Hepatocyte (in vitro differentiated cells): ENCODE data around the gene S1PR5. TPM values are rescaled to one million over a fixed set of nuclear protein-coding genes. Genes with fewer than 3 reads are reported as not detected.

Experiments used
- DNase-seq: peaks from one replicate; pipeline ENCODE4 v3.0.0-alpha.2; 2016; ENCODE audit warnings: low spot score
- H2AFZ ChIP-seq: fragments of 200-600 bp; sonication (generic); 2 replicates; pipeline ENCODE4 v1.6.0; 2016; ENCODE audit warnings: antibody characterized with exemption, mild to moderate bottlenecking
- H3K27ac ChIP-seq: fragments of 200-600 bp; sonication (generic); 2 replicates; pipeline ENCODE4 v1.5.1; 2016; ENCODE audit warnings: mild to moderate bottlenecking
- H3K27me3 ChIP-seq: fragments of 200-600 bp; sonication (generic); 2 replicates; pipeline ENCODE4 v1.6.1; 2016
- H3K36me3 ChIP-seq: fragments of 200-600 bp; sonication (generic); replicated peaks from 2 replicates; pipeline ENCODE4 v1.5.1; 2016; ENCODE audit warnings: low read depth; ENCODE audit not compliant: insufficient read depth
- H3K4me1 ChIP-seq: fragments of 200-600 bp; sonication (generic); 2 replicates; pipeline ENCODE4 v1.5.1; 2016; ENCODE audit warnings: mild to moderate bottlenecking, moderate library complexity; ENCODE audit not compliant: insufficient read depth
- H3K4me2 ChIP-seq: fragments of 200-600 bp; sonication (generic); 2 replicates; pipeline ENCODE4 v1.6.0; 2016
- H3K4me3 ChIP-seq: fragments of 200-600 bp; sonication (generic); 2 replicates; pipeline ENCODE4 v1.5.1; 2016; ENCODE audit warnings: mild to moderate bottlenecking
- H3K79me2 ChIP-seq: fragments of 200-600 bp; sonication (generic); 2 replicates; pipeline ENCODE4 v1.6.0; 2017; ENCODE audit warnings: mild to moderate bottlenecking
- H3K9me2 ChIP-seq: fragments of 200-600 bp; sonication (generic); replicated peaks from 2 replicates; pipeline ENCODE4 v1.6.0; 2017; ENCODE audit warnings: mild to moderate bottlenecking; ENCODE audit not compliant: insufficient read depth
- H3K9me3 ChIP-seq: fragments of 200-600 bp; sonication (generic); 2 replicates; pipeline ENCODE4 v1.5.1; 2016; ENCODE audit warnings: low read depth, mild to moderate bottlenecking
- H4K20me1 ChIP-seq: fragments of 200-600 bp; sonication (generic); 2 replicates; pipeline ENCODE4 v1.6.0; 2016; ENCODE audit warnings: mild to moderate bottlenecking; ENCODE audit not compliant: insufficient read depth, poor library complexity, severe bottlenecking
- EZH2 ChIP-seq: fragments of 200-600 bp; sonication (generic); IDR thresholded peaks from 2 replicates; pipeline ENCODE4 v1.6.1; 2016; ENCODE audit warnings: antibody characterized with exemption, mild to moderate bottlenecking, borderline replicate concordance
- EZH2phosphoT487 ChIP-seq: fragments of 200-600 bp; sonication (generic); IDR thresholded peaks from one replicate; pipeline ENCODE4 v1.6.1; 2018; ENCODE audit warnings: antibody characterized with exemption, mild to moderate bottlenecking, low read depth, moderate library complexity; ENCODE audit not compliant: unreplicated experiment, severe bottlenecking
- WGBS: methylation state at CpG from one replicate; pipeline ENCODE4 v1.1.6; 2016; ENCODE audit warnings: low lambda C conversion rate; ENCODE audit errors: missing lambda C conversion rate; 5-methylcytosine and 5-hydroxymethylcytosine counted together
- microRNA counts: library from miRNA; unstranded; fragments of <30 nt; microRNA quantifications from one replicate; lab custom pipeline; 2017
- microRNA-seq: library from miRNA; unstranded; fragments of <30 nt; microRNA quantifications from one replicate; pipeline ENCODE4, GENCODE V29; 2017
- polyA plus RNA-seq: library from polyadenylated mRNA; unstranded; fragments of >200 nt; fragmentation: Nextera tagmentation; extraction: Ambion mirVana; gene quantifications from 2 replicates; pipeline ENCODE4 v1.2.1, GENCODE V29; 2016
- small RNA-seq: library from RNA; depleted of rRNA; stranded (forward); fragments of <200 nt; gene quantifications from one replicate; pipeline ENCODE3, GENCODE V24; 2014
- total RNA-seq: library from RNA; depleted of rRNA; stranded (reverse); fragments of >200 nt; gene quantifications from 2 replicates; pipeline ENCODE4 v1.2.3, GENCODE V29; 2014
- TF ChIP-seq, protein P1 (sequence below): fragments of 200-600 bp; sonication (generic); IDR thresholded peaks from 2 replicates; pipeline ENCODE4 v1.5.1; 2016; ENCODE audit warnings: antibody characterized with exemption, mild to moderate bottlenecking; ENCODE audit not compliant: poor library complexity

Gene S1PR5
- total and polyA plus RNA-seq, 2 experiments from 2014 or later: 0.17 to 0.75 TPM

GRCh38 chr19:10467104-10467706 is 50.0 kb downstream of the S1PR5 start:
- no peaks in the 10 kb centered on the region for H4K20me1 ChIP-seq
- no peaks in the 10 kb centered on the region for H3K27me3 ChIP-seq
- no peaks in the 10 kb centered on the region for H3K9me3 ChIP-seq
- H3K4me1 ChIP-seq: no peaks in the 10 kb centered on the region
- TF ChIP-seq EZH2: no peak
- TF ChIP-seq, protein P1, sequence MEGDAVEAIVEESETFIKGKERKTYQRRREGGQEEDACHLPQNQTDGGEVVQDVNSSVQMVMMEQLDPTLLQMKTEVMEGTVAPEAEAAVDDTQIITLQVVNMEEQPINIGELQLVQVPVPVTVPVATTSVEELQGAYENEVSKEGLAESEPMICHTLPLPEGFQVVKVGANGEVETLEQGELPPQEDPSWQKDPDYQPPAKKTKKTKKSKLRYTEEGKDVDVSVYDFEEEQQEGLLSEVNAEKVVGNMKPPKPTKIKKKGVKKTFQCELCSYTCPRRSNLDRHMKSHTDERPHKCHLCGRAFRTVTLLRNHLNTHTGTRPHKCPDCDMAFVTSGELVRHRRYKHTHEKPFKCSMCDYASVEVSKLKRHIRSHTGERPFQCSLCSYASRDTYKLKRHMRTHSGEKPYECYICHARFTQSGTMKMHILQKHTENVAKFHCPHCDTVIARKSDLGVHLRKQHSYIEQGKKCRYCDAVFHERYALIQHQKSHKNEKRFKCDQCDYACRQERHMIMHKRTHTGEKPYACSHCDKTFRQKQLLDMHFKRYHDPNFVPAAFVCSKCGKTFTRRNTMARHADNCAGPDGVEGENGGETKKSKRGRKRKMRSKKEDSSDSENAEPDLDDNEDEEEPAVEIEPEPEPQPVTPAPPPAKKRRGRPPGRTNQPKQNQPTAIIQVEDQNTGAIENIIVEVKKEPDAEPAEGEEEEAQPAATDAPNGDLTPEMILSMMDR: no peak
- no peak for TF ChIP-seq EZH2phosphoT487
- no peak overlapping the region for H3K4me3 ChIP-seq
- H3K9me2 ChIP-seq: no peaks in the 10 kb centered on the region
- WGBS: 92% methylated on average over 18 of the region's 20 CpGs
- no peaks in the 10 kb centered on the region for H3K79me2 ChIP-seq
- H3K36me3 ChIP-seq: no peaks in the 10 kb centered on the region
- H3K27ac ChIP-seq: no peak overlapping the region
- H3K4me2 ChIP-seq: no peak overlapping the region
- no peak overlapping the region for H2AFZ ChIP-seq
- DNase-seq: no peak

DNA sequence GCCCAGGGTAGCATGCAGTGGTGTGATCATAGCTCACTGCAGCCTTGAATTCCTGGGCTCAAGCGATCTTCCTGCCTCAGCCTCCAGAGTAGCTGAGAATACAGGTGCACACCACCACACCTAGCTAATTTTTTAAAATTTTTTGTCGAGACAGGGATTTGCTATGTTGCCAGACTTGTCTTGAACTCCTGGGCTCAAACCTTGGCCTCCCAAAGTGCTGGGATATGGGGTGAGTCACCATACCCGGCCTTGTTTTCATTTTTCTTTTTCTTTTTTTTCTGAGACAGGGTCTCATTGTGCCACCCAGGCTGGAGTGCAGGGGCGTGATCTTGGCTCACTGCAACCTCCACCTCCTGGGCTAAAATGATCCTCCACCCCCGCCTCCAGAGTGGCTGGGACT is 52.8 kb downstream of the S1PR5 start:
- Histone ChIP-seq H3K4me3 (no peak overlapping the region), H4K20me1 (no peaks in the 10 kb centered on the region), H3K27me3 (no peaks in the 10 kb centered on the region), H3K79me2 (no peaks in the 10 kb centered on the region), H3K4me2 (no peak overlapping the region), H3K4me1 (peaks cover 5% of the 10 kb centered on the region), H3K27ac (no peak overlapping the region), H3K9me2 (no peaks in the 10 kb centered on the region), H3K36me3 (no peaks in the 10 kb centered on the region), H3K9me3 (no peaks in the 10 kb centered on the region), H2AFZ (no peak overlapping the region)
- DNase-seq: no peak
- 92% methylated on average over 5 of the region's 5 CpGs for WGBS
- TF ChIP-seq EZH2phosphoT487: no peak

MicroRNA genes within 50 kb of the gene (microRNA counts, 767-probe panel; counts per million panel counts)
- not detected for microRNA hsa-miR-1238 (lab: Ali Mortazavi, UCI)

Small RNA genes within 50 kb of the gene (microRNA-seq; reads per million reads assigned to microRNA genes)
- not detected for gene MIR1238

Small RNA genes within 50 kb of the gene (small RNA-seq; reads per million reads assigned to genes)
- gene MIR1238: not detected
- not detected for gene RNU7-140P

Other genes starting within 250 kb of the S1PR5 start
- 19.9 and 25.6 TPM in 2 replicates for gene ICAM1, start 246.3 kb downstream of the S1PR5 start, total RNA-seq
- gene ICAM1, start 246.3 kb downstream of the S1PR5 start, polyA plus RNA-seq: 19.6 and 25.2 TPM in 2 replicates
- gene ICAM4, start 230.5 kb downstream of the S1PR5 start, total RNA-seq: 4.5 and 7.9 TPM in 2 replicates
- 1.6 and 5.6 TPM in 2 replicates for gene ICAM4, start 230.5 kb downstream of the S1PR5 start, polyA plus RNA-seq
- gene ICAM5, start 227.5 kb downstream of the S1PR5 start, total RNA-seq: 0.23 and 0.92 TPM in 2 replicates
- gene ICAM5, start 227.5 kb downstream of the S1PR5 start, polyA plus RNA-seq: 0.57 and 3.3 TPM in 2 replicates
- gene ZGLP1, start 207.6 kb downstream of the S1PR5 start, total RNA-seq: 2.6 and 5.8 TPM in 2 replicates
- 10.3 TPM in 2 replicates for gene ZGLP1, start 207.6 kb downstream of the S1PR5 start, polyA plus RNA-seq
- 16.9 and 24.9 TPM in 2 replicates for gene FDX2, start 201.4 kb downstream of the S1PR5 start, total RNA-seq
- 45.1 and 49.3 TPM in 2 replicates for gene FDX2, start 201.4 kb downstream of the S1PR5 start, polyA plus RNA-seq
- gene RAVER1, start 183.9 kb downstream of the S1PR5 start, total RNA-seq: 11.7 and 16.4 TPM in 2 replicates
- gene RAVER1, start 183.9 kb downstream of the S1PR5 start, polyA plus RNA-seq: 35.5 and 42.0 TPM in 2 replicates
- gene ICAM3, start 177.8 kb downstream of the S1PR5 start, total RNA-seq: 5.2 and 5.3 TPM in 2 replicates
- gene ICAM3, start 177.8 kb downstream of the S1PR5 start, polyA plus RNA-seq: 11.7 and 16.8 TPM in 2 replicates
- 52.4 and 63.6 TPM in 2 replicates for gene TYK2, start 136.9 kb downstream of the S1PR5 start, total RNA-seq
- 94.3 and 108 TPM in 2 replicates for gene TYK2, start 136.9 kb downstream of the S1PR5 start, polyA plus RNA-seq
- 124 and 144 TPM in 2 replicates for gene CDC37, start 113.9 kb downstream of the S1PR5 start, total RNA-seq
- 196 and 224 TPM in 2 replicates for gene CDC37, start 113.9 kb downstream of the S1PR5 start, polyA plus RNA-seq
- 1.3 and 2.8 TPM in 2 replicates for gene PDE4A, start 96.9 kb downstream of the S1PR5 start, total RNA-seq
- gene PDE4A, start 96.9 kb downstream of the S1PR5 start, polyA plus RNA-seq: 4.3 and 5.8 TPM in 2 replicates
- gene KEAP1, start 14.1 kb downstream of the S1PR5 start, total RNA-seq: 47.2 and 48.2 TPM in 2 replicates
- gene KEAP1, start 14.1 kb downstream of the S1PR5 start, polyA plus RNA-seq: 44.7 and 66.8 TPM in 2 replicates
- 13.1 and 24.1 TPM in 2 replicates for gene ATG4D, start 26.5 kb upstream of the S1PR5 start, total RNA-seq
- 34.5 and 40.0 TPM in 2 replicates for gene ATG4D, start 26.5 kb upstream of the S1PR5 start, polyA plus RNA-seq
- gene KRI1, start 48.6 kb upstream of the S1PR5 start, total RNA-seq: 7.8 and 9.2 TPM in 2 replicates
- gene KRI1, start 48.6 kb upstream of the S1PR5 start, polyA plus RNA-seq: 18.3 and 22.0 TPM in 2 replicates
- gene CDKN2D, start 51.5 kb upstream of the S1PR5 start, total RNA-seq: 5.0 and 6.4 TPM in 2 replicates
- 13.9 and 15.0 TPM in 2 replicates for gene CDKN2D, start 51.5 kb upstream of the S1PR5 start, polyA plus RNA-seq
- gene AP1M2, start 69.9 kb upstream of the S1PR5 start, total RNA-seq: 63.7 and 66.5 TPM in 2 replicates
- gene AP1M2, start 69.9 kb upstream of the S1PR5 start, polyA plus RNA-seq: 67.4 and 69.4 TPM in 2 replicates
- gene SLC44A2, start 108.1 kb upstream of the S1PR5 start, total RNA-seq: 37.2 and 44.4 TPM in 2 replicates
- 91.3 and 100 TPM in 2 replicates for gene SLC44A2, start 108.1 kb upstream of the S1PR5 start, polyA plus RNA-seq
- 112 and 149 TPM in 2 replicates for gene ILF3, start 136.9 kb upstream of the S1PR5 start, total RNA-seq
- gene ILF3, start 136.9 kb upstream of the S1PR5 start, polyA plus RNA-seq: 120 and 129 TPM in 2 replicates
- 19.5 and 21.7 TPM in 2 replicates for gene QTRT1, start 184.0 kb upstream of the S1PR5 start, total RNA-seq
- 52.8 and 67.7 TPM in 2 replicates for gene QTRT1, start 184.0 kb upstream of the S1PR5 start, polyA plus RNA-seq
- 87.9 and 93.9 TPM in 2 replicates for gene DNM2, start 200.6 kb upstream of the S1PR5 start, total RNA-seq
- 130 and 132 TPM in 2 replicates for gene DNM2, start 200.6 kb upstream of the S1PR5 start, polyA plus RNA-seq